ENCODE data around the gene LRCH1.
"Not testable (repeated sequence)": the region's sequence is repeated elsewhere in the genome, so short reads cannot be mapped to it uniquely, and the experiment has no call there.

Gene LRCH1

GRCh38 chr13:46759846-46760245, 206.9 kb downstream of the LRCH1 start:
- ATAC-seq: no peak

GRCh38 chr13:46761174-46761573, 208.2 kb downstream of the LRCH1 start:
- ATAC-seq: no peak

DNA sequence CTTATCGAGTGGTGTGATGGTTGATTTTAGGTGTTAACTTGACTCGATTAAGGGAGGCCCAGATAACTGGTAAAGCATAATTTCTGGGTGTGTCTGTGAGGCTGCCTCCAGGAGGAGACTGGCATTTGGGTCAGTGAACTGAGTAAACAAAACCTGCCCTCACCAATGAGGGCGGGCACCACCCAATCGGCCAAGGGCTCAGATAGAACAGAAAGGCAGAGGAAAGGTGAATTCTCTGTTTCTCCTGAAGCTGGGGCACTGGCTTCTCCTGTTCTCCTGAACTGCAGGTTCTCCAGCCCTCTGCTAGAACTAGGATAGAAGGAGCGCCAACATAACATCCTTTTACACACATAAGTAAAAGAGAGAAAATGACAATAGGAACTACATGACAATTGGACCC, 208.9 kb downstream of the LRCH1 start:
- no peak for ATAC-seq

GRCh38 chr13:46769925-46770324, 217.0 kb downstream of the LRCH1 start:
- ATAC-seq: not testable (repeated sequence)

DNA sequence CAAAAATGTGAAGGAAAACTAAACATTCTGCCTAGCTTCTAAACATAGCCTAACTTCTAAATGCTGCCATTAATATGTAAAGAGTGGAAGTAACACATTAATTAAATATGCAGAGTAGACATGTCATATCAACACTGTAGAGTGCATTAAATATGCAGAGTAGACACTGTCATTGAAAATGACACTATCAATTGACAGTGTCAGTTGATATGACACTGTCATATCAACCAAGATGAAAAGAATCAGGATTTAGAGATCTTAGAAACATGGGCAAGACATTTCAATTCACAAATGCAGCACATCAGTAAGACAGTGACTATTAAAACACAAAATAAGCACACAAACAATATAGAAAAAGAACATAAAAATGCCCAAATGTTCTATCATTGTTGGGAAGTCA, 218.7 kb downstream of the LRCH1 start:
- no peak for ATAC-seq

- ATAC-seq: no peak
Observed at GRCh38 chr13:46773541-46773940, 220.6 kb downstream of the LRCH1 start.

- ATAC-seq: no peak
Observed at GRCh38 chr13:46775385-46776107, 222.6 kb downstream of the LRCH1 start.

- ATAC-seq: no peak
Observed at GRCh38 chr13:46778095-46778494, 225.1 kb downstream of the LRCH1 start.

GRCh38 chr13:46778890-46779289, 225.9 kb downstream of the LRCH1 start:
- no peak for ATAC-seq

DNA sequence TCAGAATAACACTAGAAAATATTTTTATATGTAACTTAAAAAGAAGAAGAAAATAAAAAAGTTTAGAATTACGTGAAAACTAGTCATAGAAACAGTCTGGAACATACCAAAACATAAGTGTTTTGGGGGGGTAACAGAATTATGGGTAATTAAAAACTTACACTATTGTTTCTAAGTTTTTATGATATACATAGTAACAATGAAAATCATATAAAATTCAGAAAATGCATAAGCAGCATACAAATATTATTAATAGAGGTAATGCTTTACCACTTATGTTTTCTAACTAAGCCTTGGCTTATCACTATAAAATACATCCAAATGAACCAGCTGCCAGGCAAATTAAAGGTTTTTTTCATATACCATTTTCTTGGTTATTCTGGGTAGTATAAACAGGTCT, 229.1 kb downstream of the LRCH1 start:
- no peak for ATAC-seq

- no peak for ATAC-seq
Observed at GRCh38 chr13:46782691-46783090, 229.7 kb downstream of the LRCH1 start.

DNA sequence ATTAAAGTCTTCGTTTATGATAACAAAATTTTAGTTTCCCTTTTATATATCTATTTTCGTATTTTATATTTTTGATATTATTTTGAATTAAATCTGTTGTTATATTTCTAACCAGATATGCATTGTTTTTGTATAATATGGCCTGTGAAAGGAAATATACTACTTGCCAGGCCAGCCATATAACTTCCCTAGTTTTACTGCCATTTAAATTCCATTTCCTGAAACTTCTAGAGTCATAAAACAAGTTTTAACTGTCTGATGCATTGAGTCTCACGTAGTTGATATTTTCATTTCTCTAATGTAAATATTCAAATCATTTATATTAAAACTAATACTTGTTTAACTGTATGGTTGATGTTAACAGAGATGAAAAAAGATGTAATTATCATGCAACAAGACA, 230.5 kb downstream of the LRCH1 start:
- no peak for ATAC-seq

DNA sequence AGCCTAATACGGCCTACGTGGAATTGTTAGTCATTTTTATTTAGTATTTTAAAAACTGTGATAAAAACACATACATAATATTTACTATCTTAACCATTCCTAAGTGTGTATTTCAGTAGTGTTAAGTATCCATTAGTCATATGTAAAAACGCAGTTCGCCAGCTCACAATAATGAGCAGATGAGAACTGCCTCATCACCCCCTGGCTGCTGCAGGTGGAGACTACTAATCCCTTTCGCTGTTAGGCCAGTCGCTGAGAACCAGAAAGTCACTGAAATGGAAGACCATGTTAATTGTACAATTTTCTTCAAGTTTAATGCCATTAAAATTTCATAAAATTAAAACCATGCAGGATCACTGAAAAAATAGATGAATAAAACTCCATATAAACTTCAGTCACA, 242.4 kb downstream of the LRCH1 start:
- ATAC-seq: no peak

- ATAC-seq: no peak
Observed at GRCh38 chr13:46796129-46796514, 243.2 kb downstream of the LRCH1 start.

DNA sequence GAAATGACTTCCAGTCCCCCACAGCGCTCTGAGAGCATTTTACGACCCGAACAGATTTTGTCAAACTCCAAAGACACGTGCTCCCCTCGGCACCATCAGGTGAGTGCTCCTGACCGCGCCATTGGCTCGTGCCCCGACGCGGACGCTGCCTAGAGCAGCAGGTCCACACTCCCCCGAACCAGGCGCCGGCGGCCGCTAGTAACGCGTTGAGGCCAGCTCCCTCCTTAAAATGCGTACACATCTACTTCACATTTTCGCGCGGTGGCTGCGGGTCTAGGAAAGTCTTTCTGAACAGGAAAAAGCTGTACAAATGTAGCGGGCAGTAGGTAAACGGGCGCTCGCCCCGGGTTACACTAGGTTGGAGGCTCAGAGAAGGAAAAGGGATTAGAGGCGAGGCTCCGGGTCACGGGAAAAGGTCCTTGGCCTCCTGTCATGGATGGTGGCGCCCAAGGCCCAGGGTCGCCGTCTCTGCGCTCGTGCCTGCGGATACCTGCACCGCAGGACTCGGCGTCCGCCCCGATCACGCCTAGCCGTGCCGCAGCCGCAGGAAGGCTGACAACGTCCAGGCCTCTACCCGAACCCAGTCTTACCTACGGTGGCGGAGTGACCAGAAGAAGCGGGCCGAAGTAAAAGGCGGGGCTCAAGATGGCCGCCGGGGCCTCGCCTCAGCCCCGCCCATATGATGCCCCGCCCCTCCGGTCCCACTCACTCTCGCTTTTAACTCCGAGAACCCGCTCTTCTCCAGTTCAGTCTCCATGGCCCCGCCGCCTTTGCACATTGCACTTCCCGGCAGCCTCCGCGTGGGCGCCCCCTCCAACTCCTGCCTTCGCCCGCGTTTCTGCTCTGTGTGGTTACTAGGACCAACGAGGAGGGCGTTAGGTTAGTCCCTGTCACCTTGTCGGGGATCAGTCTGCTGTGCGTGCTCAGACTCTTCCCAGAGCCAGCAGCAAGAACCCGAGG, 243.8 kb downstream of the LRCH1 start, which contains the start of gene ESD:
TSS of gene ESD (minus strand) at position 647 of the 960 bp plus-strand sequence. CDS start 5,748 bp downstream, outside the sequence.
- ATAC-seq: peak; percentile 87 to 89

DNA sequence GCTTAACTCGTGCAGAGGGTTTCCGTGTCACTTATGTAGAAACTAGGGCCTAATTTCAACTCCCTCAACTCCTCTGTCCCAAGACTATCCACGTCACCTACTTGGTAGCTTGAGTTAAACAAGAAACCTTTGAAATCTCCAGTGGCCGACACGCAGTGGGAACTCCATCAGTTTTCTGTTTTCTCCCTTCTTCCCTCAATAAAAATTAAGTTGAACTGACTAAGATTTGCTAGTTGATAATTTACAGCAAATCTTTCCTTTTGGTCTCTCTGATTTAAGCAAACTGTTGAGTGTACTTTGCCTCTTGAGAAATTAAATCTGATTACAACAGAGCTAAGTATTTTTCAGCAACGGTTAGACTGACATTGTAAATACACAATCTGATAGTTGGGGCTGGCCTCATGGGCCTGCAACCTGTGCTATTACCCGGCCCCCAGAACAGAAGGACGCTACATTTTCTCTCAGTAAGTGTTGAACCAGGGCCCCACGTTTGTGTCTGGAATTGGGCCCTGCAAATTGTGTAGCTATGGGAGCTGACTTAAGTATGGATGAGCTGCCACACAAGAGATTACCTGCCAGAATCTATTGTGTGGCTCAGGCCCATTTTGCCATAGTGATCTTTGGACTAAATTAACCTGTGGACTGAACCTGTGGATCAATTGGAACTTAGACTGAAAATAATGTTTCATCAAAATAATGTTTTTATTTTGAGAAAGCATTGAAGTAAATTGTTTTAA, 244.7 kb downstream of the LRCH1 start:
- ATAC-seq: no peak

- no peak for ATAC-seq
Observed at GRCh38 chr13:46799139-46799538, 246.2 kb downstream of the LRCH1 start.

GRCh38 chr13:46801858-46802257, 248.9 kb downstream of the LRCH1 start:
- ATAC-seq: no peak

Measured in activated CD4-positive, CD25-positive, alpha-beta regulatory T cell treated with anti-CD3 and anti-CD28 coated beads, Interleukin-2, amount 50 U/mL, for 24 hours (primary cell).